ENCODE data around the gene ARHGEF40. TPM values are rescaled to one million over a fixed set of nuclear protein-coding genes. Genes with fewer than 3 reads are reported as not detected.

Gene ARHGEF40
- total RNA-seq, 4 donors from 2014 or later = 18.6 to 37.6 (median 26.8) TPM

GRCh38 chr14:21107283-21107800 is 37.2 kb downstream of the ARHGEF40 start:
- WGBS, 2 donors (ENCODE audit: low coverage in 1 of 2) = no CpG with 5 or more reads among the region's 5 CpGs
- peak overlapping the region in 3 of 4 donors; percentile 36 to 99 (median 54) for H3K27ac ChIP-seq

GRCh38 chr14:21108791-21109190 is 38.7 kb downstream of the ARHGEF40 start:
- Histone ChIP-seq H3K27me3 (no peaks in the 10 kb centered on the region), H3K4me1 (peaks cover 0 to 37% (median 24%) of the 10 kb centered on the region in 3 donors), H3K4me3 (no peak overlapping the region), H3K9me3 (no peaks in the 10 kb centered on the region), H3K27ac (no peak overlapping the region), H3K36me3 (no peaks in the 10 kb centered on the region)
- TF ChIP-seq CTCF (IDR thresholded peaks at IDR 0.05) (no peak), EP300 (IDR thresholded peaks at IDR 0.05) (no peak), POLR2AphosphoS5 (IDR thresholded peaks at IDR 0.05) (no peak)
- WGBS, 2 donors (ENCODE audit: low coverage in 1 of 2) = 96 to 100% methylated on average over 1 to 3 of the region's 4 CpGs
- no peak for ATAC-seq

More at GRCh38 chr14:21107283-21107800, 37.2 kb downstream of the ARHGEF40 start:
- H3K4me1 ChIP-seq = peaks cover 2 to 48% (median 27%) of the 10 kb centered on the region in 3 donors
- no peak for TF ChIP-seq POLR2AphosphoS5 (IDR thresholded peaks at IDR 0.05)
- TF ChIP-seq POLR2A (IDR thresholded peaks at IDR 0.05) = no peak
- TF ChIP-seq CTCF (IDR thresholded peaks at IDR 0.05) = no peak
- no peak for TF ChIP-seq EP300 (IDR thresholded peaks at IDR 0.05)
- H3K4me3 ChIP-seq = no peak overlapping the region
- H3K36me3 ChIP-seq = no peaks in the 10 kb centered on the region
- no peaks in the 10 kb centered on the region for H3K27me3 ChIP-seq
- no peak for ATAC-seq
- no peaks in the 10 kb centered on the region for H3K9me3 ChIP-seq

GRCh38 chr14:21109377-21110138 is 39.5 kb downstream of the ARHGEF40 start:
- TF ChIP-seq CTCF (IDR thresholded peaks at IDR 0.05) = no peak
- no peak for TF ChIP-seq POLR2AphosphoS5 (IDR thresholded peaks at IDR 0.05)
- TF ChIP-seq EP300 (IDR thresholded peaks at IDR 0.05) = no peak
- TF ChIP-seq POLR2A (IDR thresholded peaks at IDR 0.05) = no peak
- no peak for ATAC-seq

GRCh38 chr14:21112255-21112654 is 42.2 kb downstream of the ARHGEF40 start:
- TF ChIP-seq POLR2A (IDR thresholded peaks at IDR 0.05) = no peak
- TF ChIP-seq POLR2AphosphoS5 (IDR thresholded peaks at IDR 0.05) = no peak
- TF ChIP-seq CTCF (IDR thresholded peaks at IDR 0.05) = no peak
- no peak for TF ChIP-seq EP300 (IDR thresholded peaks at IDR 0.05)

More at GRCh38 chr14:21109377-21110138, 39.5 kb downstream of the ARHGEF40 start:
- no peaks in the 10 kb centered on the region for H3K36me3 ChIP-seq
- peaks cover 0 to 29% (median 23%) of the 10 kb centered on the region in 3 donors for H3K4me1 ChIP-seq
- H3K4me3 ChIP-seq = no peak overlapping the region
- H3K27ac ChIP-seq = no peak overlapping the region
- WGBS, 2 donors (ENCODE audit: low coverage in 1 of 2) = 82 to 88% methylated on average over 5 to 6 of the region's 6 CpGs
- no peaks in the 10 kb centered on the region for H3K9me3 ChIP-seq
- H3K27me3 ChIP-seq = no peaks in the 10 kb centered on the region

GRCh38 chr14:21113369-21113768 is 43.3 kb downstream of the ARHGEF40 start:
- no peaks in the 10 kb centered on the region for H3K27me3 ChIP-seq
- no peak for ATAC-seq
- 95% methylated on average over 2 of the region's 2 CpGs for WGBS, 2 donors (ENCODE audit: low coverage in 1 of 2)

More at GRCh38 chr14:21112255-21112654, 42.2 kb downstream of the ARHGEF40 start:
- 72 to 81% methylated on average over 4 of the region's 4 CpGs for WGBS, 2 donors (ENCODE audit: low coverage in 1 of 2)
- H3K4me1 ChIP-seq = peaks cover 0 to 3% (median 3%) of the 10 kb centered on the region in 3 donors
- H3K36me3 ChIP-seq = no peaks in the 10 kb centered on the region
- no peak overlapping the region for H3K4me3 ChIP-seq
- H3K9me3 ChIP-seq = no peaks in the 10 kb centered on the region
- no peak for ATAC-seq
- H3K27ac ChIP-seq = no peak overlapping the region
- H3K27me3 ChIP-seq = no peaks in the 10 kb centered on the region

More at GRCh38 chr14:21113369-21113768, 43.3 kb downstream of the ARHGEF40 start:
- H3K27ac ChIP-seq = no peak overlapping the region
- H3K4me3 ChIP-seq = no peak overlapping the region
- H3K4me1 ChIP-seq = no peaks in the 10 kb centered on the region
- TF ChIP-seq CTCF (IDR thresholded peaks at IDR 0.05) (no peak), POLR2A (IDR thresholded peaks at IDR 0.05) (no peak), EP300 (IDR thresholded peaks at IDR 0.05) (no peak), POLR2AphosphoS5 (IDR thresholded peaks at IDR 0.05) (no peak)
- no peaks in the 10 kb centered on the region for H3K9me3 ChIP-seq
- H3K36me3 ChIP-seq = no peaks in the 10 kb centered on the region

Measured in gastroesophageal sphincter (tissue), 4 donors.